A549 (cell line): ENCODE results near the gene MAZ.
"Not testable (repeated sequence)": the region's sequence is repeated elsewhere in the genome, so short reads cannot be mapped to it uniquely, and the experiment has no call there.

Source experiments
- JUN ChIP-seq, 2 experiments: fragments of >200 bp; sonication (Bioruptor Twin); formaldehyde crosslinking; IDR thresholded peaks; 2 replicates in 1 of 2; 3 replicates in 1 of 2; pipeline ENCODE4 v1.6.1; 2016 to 2017
- TF ChIP-seq, protein P1 (sequence below): fragments of >200 bp; sonication (Bioruptor Twin); formaldehyde crosslinking; IDR thresholded peaks from 3 replicates; pipeline ENCODE4 v1.5.1; 2016

DNA sequence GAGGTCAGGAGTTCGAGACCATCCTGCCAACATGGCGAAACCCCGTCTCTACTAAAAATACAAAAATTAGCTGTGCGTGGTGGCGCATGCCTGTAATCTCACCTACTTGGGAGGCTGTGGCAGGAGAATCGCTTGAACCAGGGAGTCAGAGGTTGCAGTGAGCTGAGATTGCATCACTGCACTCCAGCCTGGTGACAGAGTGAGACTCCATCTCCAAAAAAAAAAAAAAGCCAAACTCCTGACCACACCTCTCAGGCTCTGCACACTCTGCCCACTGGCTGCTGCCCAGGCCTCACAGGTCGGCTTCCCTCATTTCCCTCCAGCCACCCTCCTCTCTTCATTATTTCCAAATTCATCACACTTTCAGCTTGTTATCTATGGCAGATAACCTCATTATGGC, 34.0 kb upstream of the MAZ start:
- TF ChIP-seq, protein P1, sequence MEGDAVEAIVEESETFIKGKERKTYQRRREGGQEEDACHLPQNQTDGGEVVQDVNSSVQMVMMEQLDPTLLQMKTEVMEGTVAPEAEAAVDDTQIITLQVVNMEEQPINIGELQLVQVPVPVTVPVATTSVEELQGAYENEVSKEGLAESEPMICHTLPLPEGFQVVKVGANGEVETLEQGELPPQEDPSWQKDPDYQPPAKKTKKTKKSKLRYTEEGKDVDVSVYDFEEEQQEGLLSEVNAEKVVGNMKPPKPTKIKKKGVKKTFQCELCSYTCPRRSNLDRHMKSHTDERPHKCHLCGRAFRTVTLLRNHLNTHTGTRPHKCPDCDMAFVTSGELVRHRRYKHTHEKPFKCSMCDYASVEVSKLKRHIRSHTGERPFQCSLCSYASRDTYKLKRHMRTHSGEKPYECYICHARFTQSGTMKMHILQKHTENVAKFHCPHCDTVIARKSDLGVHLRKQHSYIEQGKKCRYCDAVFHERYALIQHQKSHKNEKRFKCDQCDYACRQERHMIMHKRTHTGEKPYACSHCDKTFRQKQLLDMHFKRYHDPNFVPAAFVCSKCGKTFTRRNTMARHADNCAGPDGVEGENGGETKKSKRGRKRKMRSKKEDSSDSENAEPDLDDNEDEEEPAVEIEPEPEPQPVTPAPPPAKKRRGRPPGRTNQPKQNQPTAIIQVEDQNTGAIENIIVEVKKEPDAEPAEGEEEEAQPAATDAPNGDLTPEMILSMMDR: not testable (repeated sequence)
- TF ChIP-seq JUN (IDR thresholded peaks at IDR 0.05): not testable (repeated sequence)
